ENCODE measurements around the gene EHBP1.
"Not testable (repeated sequence)": the region's sequence is repeated elsewhere in the genome, so short reads cannot be mapped to it uniquely, and the experiment has no call there.

Gene EHBP1

DNA sequence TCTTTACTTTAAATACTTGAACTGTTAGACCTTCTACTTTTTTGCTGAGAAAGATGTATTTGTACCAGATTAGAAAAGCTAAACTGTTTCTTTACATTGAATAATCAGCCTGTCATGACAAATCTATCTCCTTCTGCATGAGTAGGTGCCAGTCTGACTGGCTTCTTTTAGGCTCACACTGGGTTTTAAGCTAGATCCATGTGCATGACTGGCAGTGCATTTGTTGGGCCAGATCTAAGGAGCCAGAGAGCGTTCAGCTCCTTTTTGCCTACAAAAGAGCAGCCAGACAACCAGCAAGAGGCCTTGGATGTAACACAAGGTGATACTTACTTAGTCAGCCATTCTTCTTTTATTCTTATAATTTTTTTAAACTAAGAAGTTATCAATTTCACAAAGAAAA lies 263.2 kb downstream of the EHBP1 start:
- DNase-seq, result no peak

DNA sequence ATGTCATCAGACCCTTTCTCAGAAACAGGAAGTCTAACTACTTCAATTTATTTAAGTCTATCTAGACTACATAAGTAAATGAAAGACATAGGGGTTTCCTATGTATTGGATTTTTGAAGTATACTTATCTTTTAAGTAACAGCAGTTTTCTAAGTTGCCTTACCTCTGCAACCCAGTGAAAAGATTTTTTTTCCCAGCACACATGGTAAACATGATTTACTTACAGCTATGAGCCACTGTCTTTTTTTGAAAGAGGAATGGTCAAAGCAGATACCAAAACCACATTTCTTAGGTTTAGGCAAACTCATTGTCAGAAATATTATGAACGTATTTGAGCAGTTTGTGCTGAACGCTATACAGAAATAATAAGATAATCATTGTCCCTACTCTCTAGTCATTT lies 266.4 kb downstream of the EHBP1 start:
- no peak for DNase-seq

DNA sequence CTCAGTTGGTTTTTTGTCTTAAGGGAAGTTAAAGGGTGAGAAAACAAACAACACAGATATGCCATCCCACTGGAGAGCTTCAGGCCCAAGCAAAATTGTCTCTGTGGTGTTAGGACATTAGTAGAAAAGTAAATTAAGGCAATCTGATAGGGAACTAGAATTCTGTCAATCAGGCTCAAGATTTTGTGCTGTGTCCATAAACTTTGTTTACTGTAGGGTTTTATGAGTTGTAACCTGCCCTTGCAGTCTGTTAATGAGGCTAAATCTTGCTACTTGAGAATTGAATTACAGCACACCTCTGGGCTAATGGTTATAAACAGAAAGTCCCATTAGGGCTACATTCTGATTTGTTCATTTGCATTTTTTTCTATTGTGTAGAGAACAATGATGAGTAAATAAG lies 267.1 kb downstream of the EHBP1 start:
- no peak for DNase-seq

DNA sequence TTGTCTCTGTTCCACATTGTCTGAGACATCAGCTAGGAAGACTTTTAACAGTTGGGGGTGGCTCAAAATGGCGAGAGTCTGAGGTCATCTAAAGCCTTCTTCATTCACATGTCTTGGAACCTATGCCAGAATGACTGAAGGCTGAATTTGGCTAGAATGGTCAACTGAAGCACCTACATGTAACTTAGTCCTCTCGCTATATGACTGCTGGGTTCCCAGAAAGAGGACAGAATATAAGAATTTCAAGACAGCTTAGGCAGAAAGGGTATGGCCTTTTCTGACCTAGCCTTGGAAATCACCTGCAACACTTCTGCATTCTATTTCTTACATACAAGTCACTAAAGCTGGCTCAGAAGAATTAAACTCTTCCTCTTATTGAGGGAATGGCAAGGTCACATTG lies 269.5 kb downstream of the EHBP1 start:
- no peak for DNase-seq

DNA sequence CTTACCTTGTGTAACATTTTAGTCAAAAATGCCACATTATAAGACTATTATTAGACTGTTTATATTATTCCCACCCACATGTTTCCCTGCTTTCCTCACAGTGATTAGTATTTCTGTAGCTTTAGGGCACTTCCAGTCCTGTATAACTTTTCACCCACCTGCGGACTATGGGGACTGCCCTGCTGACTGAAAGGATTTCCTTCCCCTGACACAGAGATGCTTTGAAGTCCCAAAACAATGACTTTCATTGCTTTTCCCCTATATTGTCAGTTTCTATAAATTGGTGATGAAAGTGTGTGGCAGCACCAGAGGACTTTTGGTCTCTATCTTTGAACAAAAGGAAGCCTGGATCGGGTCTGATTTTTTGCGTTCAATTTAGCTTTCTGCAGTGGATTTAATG lies 286.1 kb downstream of the EHBP1 start:
- no peak for DNase-seq

DNA sequence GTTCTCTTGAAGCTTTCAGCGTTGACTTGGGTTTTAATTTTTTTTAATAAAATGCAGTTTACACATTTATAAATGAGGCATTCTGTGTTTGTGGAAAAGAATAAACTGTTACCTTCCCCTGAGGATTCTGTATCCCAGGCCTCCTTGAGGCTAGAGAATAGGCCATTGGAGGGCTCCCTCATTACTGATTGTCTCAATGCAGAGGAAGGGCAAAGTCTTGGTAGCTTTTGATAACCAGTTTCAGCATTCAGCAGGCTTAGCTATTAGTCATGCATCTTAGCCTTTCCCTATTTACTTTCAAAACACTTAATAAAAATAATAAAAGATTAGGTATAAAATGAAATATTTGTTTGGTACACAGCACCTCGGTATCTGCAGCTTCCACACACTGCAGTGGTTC lies 287.0 kb downstream of the EHBP1 start:
- DNase-seq, result no peak

DNA sequence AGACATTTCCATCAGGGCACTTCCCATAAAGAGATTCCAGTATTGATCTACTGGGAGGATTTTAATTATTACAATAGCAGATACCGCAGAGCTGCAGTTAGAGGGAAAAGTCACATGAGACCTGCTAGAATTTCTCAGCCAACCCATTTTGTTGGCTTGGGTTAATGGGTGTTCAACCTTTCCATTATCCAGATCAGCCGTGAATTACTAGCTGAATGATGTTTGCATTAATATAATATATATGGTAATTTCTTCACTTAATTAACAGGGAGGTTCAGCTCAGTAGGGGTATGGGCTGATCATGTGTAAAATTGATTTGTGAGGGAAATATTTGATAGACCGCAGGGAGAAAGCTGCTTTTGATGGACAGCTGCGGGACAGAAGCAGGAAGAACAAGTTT lies 288.7 kb downstream of the EHBP1 start:
- DNase-seq, result no peak

DNA sequence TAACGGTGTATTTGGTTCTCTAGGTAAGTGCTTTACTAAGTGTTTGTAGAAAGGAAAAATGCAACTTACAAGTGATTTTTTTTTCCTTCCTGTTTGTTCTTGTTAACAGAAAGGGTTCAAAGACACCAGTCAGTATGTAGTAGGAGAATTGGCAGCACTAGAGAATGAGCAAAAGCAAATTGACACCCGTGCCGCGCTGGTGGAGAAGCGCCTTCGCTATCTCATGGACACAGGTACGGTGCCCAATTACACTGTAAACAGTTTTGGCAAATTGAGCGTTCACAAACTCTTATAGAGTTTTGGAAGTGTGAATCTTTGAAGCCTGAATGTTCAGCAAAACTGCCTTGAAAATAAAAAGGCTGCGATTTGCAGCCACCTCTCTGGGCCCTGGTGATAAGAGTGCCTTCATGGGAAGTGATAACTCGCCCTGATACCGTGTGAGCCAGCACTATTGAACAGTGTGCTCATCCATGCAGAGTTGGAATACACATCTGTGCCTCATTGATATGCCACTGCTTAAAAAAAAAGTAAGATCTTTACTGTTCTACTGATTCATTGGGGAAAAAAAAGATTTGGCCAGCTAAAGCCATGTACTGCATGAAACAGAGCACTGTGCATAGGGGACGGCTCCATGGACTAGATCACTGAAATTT lies 291.1 kb downstream of the EHBP1 start:
- DNase-seq, result no peak

DNA sequence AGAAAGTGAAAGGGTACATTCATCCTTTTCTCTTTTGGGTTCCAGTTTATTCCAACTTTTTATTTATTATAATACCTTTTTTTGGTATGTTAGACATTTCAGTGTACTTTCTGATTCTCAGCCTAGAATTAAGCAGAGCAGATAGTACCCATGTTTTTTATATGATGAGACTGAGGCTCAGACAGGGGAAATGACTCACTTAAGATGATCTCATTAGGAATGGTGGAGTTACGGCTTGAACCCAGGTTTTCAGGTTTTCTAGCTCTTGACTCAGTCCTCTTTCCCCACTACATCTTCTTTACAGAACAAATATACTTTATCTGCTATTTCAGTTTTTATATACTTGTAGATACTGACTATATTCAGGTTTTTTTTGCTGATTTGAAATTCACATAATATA lies 293.4 kb downstream of the EHBP1 start:
- DNase-seq, result no peak

DNA sequence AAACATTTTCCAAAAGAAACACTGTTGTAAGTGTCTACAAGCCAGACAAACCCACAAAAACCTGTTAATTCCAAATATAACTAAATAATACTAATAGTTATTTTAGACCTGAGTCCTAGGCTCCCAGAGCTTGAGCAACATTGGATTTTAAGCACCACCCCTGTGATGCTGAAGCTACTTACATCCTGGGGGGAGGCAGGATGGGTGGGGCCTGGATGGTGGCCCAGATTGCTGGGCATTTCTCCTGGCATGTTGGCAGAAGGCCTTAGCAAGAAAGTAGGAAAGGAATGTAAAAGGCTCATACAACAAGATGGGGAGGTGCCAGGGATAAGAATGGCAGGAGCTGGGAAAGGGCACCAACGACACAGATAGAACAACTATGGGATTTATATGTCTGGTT lies 294.4 kb downstream of the EHBP1 start:
- DNase-seq, result no peak

DNA sequence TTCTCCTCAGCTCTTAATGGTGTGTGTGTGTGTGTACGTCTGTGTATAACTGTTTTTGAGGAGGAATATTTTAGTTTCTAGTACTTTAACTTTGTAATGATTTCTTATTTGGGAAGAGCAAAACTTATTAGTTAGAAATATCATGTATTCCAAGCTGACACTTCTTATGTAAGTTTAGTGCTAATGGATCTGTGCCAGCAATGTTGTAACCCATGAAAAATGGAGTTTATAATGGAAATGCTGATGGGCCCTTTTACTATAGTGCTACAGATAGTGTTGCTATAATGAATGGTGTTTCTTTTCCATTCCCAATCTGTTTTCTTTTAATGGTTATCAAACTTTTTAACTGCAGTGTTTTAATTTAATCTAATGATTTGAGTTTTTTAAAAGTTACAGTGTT lies 295.3 kb downstream of the EHBP1 start:
- DNase-seq, result no peak

DNA sequence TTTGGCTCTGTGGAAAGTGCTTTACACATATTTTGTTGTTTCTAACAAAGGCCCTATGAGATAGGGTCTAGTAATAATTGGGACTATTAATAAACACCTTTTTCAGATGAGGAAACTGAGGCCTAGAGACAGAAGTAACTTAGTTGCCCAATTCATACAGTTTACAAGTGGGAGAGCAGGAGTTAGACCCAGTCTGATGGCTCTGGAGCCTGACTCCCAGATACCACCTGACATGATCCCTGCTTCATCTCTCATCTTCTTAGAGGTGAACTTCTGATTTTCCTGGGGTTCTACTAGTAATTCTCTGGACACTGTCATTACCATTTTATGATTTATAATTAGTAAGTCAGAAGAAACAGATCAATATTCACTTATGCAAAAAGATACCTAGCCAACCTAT lies 296.1 kb downstream of the EHBP1 start:
- DNase-seq, result no peak

DNA sequence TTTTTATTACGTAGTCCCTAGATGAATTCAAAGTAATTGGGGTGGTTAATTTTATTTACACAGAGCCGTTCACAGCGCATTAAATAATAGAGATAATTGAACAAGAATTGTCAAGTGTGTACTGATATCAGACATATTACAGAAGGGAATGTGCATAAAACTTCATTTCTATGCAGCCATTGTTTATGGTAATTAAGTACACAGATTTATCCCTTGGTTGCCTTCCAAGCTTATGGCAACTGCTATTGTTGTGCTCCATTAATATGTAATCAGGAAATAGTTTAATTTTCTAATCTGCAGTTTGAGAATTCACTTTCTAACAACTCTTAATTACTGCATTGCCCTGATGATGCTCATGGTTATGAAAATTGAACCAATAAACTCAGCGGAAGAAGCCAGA lies 297.8 kb downstream of the EHBP1 start:
- no peak for DNase-seq

DNA sequence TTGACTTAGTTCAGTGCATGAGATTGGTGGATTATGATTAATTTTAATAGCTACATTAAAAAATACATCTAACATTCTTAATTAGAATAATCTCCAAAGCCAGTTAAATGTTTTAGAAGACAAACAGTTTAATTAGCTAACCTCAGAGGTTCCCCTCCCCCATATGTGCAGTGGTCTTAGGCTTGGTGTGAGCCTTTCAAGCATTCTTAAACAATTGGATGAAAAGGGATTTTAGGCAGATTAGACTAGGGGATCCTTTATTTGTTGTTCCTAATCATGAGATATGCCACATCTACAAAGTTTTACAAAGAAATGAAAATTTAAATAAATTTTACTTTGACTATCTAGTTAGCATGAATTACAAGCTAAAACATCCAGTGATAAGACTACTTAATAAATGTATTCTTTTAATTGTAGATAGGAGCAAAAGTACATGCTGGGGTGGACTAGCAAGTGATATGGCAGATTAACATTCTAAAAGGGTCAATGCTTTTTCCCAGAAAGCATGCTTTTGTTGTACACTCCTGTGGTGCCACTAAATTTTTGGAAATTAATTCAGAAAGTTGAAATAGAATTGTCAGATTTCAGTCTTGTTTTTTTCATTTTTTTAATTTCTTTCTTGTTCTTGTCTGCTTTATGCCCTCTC lies 302.4 kb downstream of the EHBP1 start:
- no peak for DNase-seq

DNA sequence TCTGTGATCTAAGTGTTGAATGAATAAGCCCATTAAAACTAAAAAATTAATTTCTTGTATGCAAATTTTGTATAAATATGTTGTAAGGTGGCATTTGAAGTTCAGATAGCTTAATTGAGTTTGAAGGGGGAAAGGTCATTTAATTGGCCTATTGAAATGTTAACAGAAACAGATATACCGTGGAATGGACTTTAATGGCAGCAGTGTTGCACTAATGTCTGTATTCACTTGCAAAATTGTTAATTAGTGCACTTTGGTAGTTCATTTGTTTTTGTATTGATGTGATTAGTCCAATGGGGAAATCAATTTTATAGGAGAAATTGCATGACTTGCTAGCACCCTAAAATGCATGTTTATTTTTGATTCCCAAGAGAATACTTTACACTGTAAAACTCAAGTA lies 303.3 kb downstream of the EHBP1 start:
- DNase-seq, result no peak

DNA sequence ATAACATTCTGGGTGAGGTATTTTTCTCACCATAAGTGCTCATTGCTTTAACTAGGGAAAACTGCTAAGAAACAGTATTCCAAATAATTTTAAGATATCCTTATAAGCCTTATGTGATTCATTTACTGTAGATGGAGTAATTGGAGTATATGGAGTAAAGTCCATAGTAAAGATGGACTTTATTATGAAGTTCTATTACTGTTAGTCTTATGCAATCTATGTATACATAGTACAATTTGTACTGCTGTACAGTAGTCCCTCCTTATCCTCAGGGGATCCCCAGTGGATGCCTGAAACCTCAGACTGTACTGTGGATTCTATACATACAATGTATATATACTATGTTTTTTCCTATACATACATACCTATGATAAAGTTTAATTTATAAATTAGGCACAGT lies 304.0 kb downstream of the EHBP1 start:
- DNase-seq, result no peak

DNA sequence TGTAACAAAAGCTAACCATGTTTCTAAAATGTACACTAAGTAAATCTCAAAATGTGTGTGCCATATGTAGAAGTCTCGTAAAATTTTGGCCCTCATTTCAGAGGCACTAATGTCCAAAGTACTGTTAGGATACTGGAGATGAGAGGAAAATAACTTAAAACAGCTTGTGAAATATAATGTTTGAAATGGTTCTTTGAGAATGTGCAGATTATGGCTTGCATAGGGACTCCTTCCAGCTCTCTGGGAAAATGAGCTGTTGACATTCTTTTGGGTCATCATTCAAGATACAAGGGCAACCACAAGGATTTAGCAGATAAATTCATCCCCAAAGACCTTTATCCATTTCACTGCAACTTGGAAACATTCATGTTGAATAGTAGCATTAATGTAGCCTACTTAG lies 307.0 kb downstream of the EHBP1 start:
- DNase-seq, result no peak

DNA sequence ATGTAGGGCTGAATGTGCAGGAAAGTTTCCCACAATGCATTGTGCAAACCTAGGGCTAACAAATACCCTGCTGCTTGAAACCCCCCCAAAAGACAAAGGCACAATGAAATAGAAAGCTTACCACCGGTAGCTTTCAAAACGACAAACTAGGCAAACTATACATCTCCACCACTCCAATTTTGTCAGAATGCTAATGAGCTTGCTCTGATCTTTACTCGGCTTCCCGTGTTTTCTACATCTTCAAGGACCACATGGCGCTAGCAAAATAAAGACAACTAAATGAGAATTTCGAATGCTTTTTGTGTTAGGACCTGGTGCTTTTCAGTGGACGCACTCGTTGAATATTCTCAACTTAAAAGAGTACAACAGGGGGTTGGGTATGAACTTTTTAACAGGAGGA lies 307.9 kb downstream of the EHBP1 start:
- no peak for DNase-seq

DNA sequence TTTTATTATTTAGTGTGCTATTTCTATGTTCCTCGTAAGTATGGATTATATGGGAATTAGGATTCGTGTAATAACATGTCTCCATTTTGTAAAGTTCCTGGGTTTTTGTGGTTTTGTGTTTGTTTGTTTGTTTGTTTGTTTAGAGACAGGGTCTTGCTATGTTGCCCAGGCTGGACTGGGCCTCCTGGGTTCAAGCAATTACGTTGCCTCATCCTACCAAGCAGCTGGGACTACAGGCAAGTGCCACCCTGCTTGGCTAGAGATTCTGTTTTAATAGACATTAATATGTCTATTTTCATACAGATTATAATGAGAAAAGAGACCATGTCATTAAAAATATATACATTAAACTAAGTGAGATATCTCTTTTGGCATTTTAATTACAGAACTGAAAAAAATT lies 309.9 kb downstream of the EHBP1 start:
- DNase-seq, result no peak

DNA sequence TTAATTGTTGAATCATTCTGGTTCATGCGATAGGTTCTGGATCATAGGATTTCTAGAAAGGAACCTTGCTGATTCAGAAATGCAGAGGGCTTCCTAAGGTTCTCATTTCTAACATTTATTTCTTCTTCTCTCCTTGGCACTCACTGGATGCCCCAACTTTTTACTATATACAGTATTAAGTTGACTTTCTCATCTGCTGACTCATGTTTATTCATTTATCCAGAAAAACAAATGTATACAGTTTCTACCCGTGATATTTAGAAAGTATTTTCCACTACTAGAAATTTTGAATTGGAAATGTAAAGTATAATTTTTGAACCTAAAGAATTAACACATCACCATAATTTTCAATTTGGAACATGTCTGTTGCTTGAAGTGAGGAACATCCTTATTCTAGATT lies 312.9 kb downstream of the EHBP1 start:
- DNase-seq, result no peak

DNA sequence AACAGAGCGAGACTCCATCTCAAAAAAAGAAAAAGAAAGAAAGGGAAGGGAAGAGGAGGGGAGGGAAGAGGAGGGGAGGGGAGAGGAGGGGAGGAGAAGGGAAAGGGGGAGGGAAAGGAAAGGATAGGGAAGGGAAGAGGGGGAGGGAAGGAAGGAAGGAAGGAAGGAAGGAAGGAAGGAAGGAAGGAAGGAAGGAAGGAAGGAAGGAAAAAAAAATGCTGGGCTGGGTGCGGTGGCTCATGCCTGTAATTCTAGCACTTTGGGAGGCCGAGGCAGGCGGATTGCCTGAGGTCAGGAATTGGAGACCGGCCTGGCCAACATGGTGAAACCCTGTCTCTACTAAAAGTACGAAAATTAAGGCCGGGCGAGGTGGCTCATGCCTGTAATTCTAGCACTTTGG lies 314.2 kb downstream of the EHBP1 start:
- DNase-seq, result not testable (repeated sequence)

DNA sequence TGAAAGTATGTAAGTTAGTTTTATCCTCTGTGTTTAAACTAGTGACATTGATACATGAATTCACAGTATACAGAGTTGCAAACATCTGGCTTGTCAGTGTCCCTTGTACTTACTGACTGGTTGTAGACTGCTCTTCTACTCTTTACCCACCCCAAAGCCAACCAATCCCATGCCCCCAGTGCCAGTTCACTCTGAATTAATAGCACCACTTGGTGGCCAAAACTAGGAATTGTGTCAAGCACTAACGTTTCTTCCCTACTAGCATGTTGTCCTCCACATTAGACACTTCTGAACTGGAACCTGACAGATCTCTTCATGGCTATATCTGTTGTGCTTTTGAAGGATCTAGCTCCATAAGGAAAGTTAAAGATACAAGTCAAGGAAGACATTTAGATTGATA lies 317.9 kb downstream of the EHBP1 start:
- DNase-seq, result peak; percentile 32 to 66

DNA sequence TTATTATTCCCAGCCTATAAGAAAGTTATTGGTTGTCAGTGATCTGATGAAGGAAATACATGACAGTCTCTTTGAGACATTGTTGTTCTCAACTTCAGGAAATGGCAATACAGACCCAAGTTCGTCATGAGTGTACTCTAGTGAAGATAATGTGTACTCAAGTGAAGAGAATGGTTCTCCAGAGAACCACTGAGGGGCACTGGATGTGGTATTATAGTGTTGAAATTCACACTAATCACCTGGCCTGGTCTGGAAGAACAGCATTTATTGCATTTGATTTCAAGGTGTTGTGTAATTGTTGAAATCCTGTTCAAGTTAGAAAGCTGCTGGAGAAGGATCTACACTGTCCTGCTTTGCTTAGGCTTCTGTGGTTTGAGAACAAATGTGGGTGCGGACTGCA lies 321.7 kb downstream of the EHBP1 start:
- no peak for DNase-seq

DNA sequence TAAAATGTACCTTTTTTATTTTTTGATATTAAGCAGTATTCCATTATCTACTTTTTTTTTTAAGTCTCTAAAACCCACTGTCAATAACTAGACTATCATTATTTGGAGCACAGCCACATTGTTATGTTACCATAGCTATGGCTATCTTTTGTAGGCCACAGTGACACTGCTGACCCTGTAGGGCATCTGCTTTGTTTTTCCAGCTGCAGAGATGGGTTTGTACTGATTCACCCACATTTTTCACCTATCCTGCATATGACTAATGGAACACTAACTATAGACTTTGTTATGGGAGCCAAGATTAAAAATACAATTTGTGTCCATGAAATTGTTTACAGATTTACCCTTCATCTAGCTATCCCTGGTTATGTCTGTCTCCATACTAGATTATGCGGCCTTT lies 323.5 kb downstream of the EHBP1 start:
- DNase-seq, result no peak

DNA sequence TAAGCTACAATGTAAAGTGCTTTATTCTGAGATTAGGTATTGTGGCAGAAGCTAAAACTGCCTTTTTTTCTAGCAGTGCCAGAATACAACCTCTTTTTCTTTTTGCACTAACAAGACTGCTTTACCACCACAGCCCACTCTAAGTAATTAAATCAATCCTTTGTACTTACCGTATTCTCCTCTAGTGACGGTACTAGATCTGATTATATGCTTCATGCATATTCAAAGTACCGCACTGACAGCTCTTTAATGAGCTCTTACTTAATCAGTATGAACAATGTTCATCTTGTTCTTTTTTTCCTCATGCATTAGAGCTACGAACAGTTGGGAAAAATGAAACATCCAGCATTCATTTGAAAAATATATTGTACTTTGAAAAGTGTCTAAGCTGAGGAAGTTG lies 329.0 kb downstream of the EHBP1 start:
- no peak for DNase-seq
